PC-3 (cell line): ENCODE data around the gene LFNG. TPM values are rescaled to one million over a fixed set of nuclear protein-coding genes. Genes with fewer than 3 reads are reported as not detected.

Experiments used
- ATAC-seq: fragments of 200-7000 bp; cut with Tn5 transposase; 2 replicates; pipeline ENCODE4 v1.9.1; 2020; ENCODE audit warnings: mild to moderate bottlenecking, moderate library complexity
- BruUV-seq: library from RNA; stranded (reverse); fragments of 400-500 nt; replicated peaks from 2 replicates; lab custom pipeline; 2021; lab: Mats Ljungman, UMichigan
- CTCF ChIA-PET: fragments of 300-600 bp; sonication (Branson Sonifier 250); formaldehyde crosslinking; loops from one replicate; lab custom pipeline; 2022; ENCODE audit warnings: antibody characterized with exemption; lab: Charles Lee
- POLR2A ChIA-PET: fragments of 300-600 bp; sonication (Branson Sonifier 250); formaldehyde crosslinking; loops from one replicate; lab custom pipeline; 2022; ENCODE audit warnings: antibody characterized with exemption; ENCODE audit not compliant: unreplicated experiment; lab: Charles Lee
- DNase-seq: peaks from one replicate; pipeline ENCODE4 v3.0.0-alpha.2; 2015
- H2AFZ ChIP-seq: fragments of 300-600 bp; sonication (generic); 2 replicates; pipeline ENCODE4 v1.6.0; 2016; ENCODE audit warnings: antibody characterized with exemption, low read length
- H3F3A ChIP-seq: fragments of 300-600 bp; sonication (generic); one replicate; pipeline ENCODE4 v1.6.0; 2017; ENCODE audit warnings: antibody characterized with exemption, low read length, control low read depth, mild to moderate bottlenecking; ENCODE audit not compliant: unreplicated experiment
- H3K27ac ChIP-seq: fragments of 300-600 bp; sonication (generic); 2 replicates; pipeline ENCODE4 v1.5.1; 2016; ENCODE audit warnings: mild to moderate bottlenecking, low read length
- H3K27me3 ChIP-seq: fragments of 300-600 bp; sonication (generic); 2 replicates; pipeline ENCODE4 v1.6.1; 2016; ENCODE audit warnings: low read length, mixed read lengths
- H3K36me3 ChIP-seq: fragments of 300-600 bp; sonication (generic); 2 replicates; pipeline ENCODE4 v1.6.1; 2016; ENCODE audit warnings: low read depth, mixed run types, low read length, mixed read lengths
- H3K4me1 ChIP-seq: fragments of 300-600 bp; sonication (generic); 2 replicates; pipeline ENCODE4 v1.5.1; 2016; ENCODE audit warnings: low read length; ENCODE audit not compliant: insufficient read depth
- H3K4me2 ChIP-seq: fragments of 300-600 bp; sonication (generic); 2 replicates; pipeline ENCODE4 v1.6.0; 2016; ENCODE audit warnings: low read length
- H3K4me3 ChIP-seq: fragments of 300-600 bp; sonication (generic); 2 replicates; pipeline ENCODE4 v1.5.1; 2016; ENCODE audit warnings: mild to moderate bottlenecking, low read length, mixed read lengths
- H3K79me2 ChIP-seq: fragments of 300-600 bp; sonication (generic); 2 replicates; pipeline ENCODE4 v1.6.1; 2017; ENCODE audit warnings: low read length, mixed read lengths
- H3K9ac ChIP-seq: fragments of 300-600 bp; sonication (generic); 2 replicates; pipeline ENCODE4 v1.6.0; 2016; ENCODE audit warnings: mild to moderate bottlenecking, low read length
- H3K9me2 ChIP-seq: fragments of 300-600 bp; sonication (generic); replicated peaks from 2 replicates; pipeline ENCODE4 v1.6.1; 2016; ENCODE audit warnings: mixed run types, low read length, mixed read lengths
- H3K9me3 ChIP-seq: fragments of 300-600 bp; sonication (generic); 2 replicates; pipeline ENCODE4 v1.6.1; 2016; ENCODE audit warnings: low read length, mixed read lengths
- H4K20me1 ChIP-seq: fragments of 300-600 bp; sonication (generic); 2 replicates; pipeline ENCODE4 v1.6.1; 2016; ENCODE audit warnings: low read length, mixed read lengths
- EZH2 ChIP-seq: fragments of 300-600 bp; sonication (generic); IDR thresholded peaks from one replicate; pipeline ENCODE4 v1.6.1; 2017; ENCODE audit warnings: antibody characterized with exemption, mild to moderate bottlenecking, low read length; ENCODE audit not compliant: unreplicated experiment
- EZH2phosphoT487 ChIP-seq: fragments of 300-600 bp; sonication (generic); IDR thresholded peaks from 2 replicates; pipeline ENCODE4 v1.6.1; 2018; ENCODE audit warnings: mild to moderate bottlenecking, antibody characterized with exemption, low read length, borderline replicate concordance
- intact Hi-C: fragments of 100-400 bp; cut with micrococcal nuclease; formaldehyde crosslinking; loops from 2 replicates; pipeline ENCODE4 v1.9.0; 2023
- total RNA-seq: library from RNA; depleted of rRNA; stranded (reverse); fragments of >200 nt; gene quantifications from 2 replicates; pipeline ENCODE4 v1.2.3, GENCODE V29; 2014
- TF ChIP-seq, protein P1 (sequence below): fragments of 300-600 bp; sonication (generic); conservative IDR thresholded peaks from 2 replicates; pipeline ENCODE4 v1.5.1; 2017; ENCODE audit warnings: antibody characterized with exemption, low read depth, mild to moderate bottlenecking, low read length

The LFNG gene
- total RNA-seq, 1 experiment from 2014 or later, result 7.7 TPM

DNA sequence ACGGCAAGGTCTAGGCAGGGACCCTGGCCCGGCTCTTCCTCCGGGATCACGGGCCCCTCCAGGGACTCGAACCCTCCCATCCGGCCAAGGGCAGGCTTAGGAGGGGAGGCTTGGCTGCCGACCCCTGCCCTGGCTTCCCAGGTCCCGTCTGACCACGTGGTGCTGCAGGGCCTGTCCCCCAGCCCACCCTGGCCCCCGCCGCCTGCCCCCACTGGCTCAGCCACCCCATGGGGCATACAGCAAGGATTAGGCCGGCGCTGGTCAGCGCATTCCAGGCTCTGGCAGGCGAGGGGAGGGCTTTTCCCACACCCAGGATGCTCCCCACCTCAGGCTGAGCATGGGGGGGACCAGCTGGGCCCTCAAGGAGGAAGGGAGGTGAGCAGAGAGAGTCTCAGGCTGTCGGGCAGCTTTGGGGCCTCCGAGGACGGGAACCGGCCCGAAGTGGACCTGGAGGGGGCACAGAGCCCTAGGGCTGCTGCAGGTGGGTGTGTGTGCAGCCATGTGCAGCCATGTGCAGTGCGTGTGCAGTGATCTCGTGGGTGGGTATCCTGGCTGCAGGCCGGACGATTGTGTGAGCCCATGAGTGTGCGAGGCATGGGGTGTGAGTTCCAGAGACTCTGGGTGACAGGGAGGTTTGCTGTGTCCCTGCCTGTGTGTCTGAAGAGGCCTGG, 42.7 kb upstream of the LFNG start:
- H3K9me3 ChIP-seq, result no peaks in the 10 kb centered on the region
- intact Hi-C loops, result loop anchor here (2.0 to 5.0 kb wide), 3 partner anchors 40 to 205 kb away; partner anchors contain the start of genes BRAT1 and LFNG
- no peaks in the 10 kb centered on the region for H3F3A ChIP-seq
- BruUV-seq, result no TSS peak
- peaks cover 12% of the 10 kb centered on the region; the same call in 1 of the 2 replicates for H3K4me1 ChIP-seq
- H3K9ac ChIP-seq, result no peak overlapping the region
- H4K20me1 ChIP-seq, result no peaks in the 10 kb centered on the region
- TF ChIP-seq, protein P1, sequence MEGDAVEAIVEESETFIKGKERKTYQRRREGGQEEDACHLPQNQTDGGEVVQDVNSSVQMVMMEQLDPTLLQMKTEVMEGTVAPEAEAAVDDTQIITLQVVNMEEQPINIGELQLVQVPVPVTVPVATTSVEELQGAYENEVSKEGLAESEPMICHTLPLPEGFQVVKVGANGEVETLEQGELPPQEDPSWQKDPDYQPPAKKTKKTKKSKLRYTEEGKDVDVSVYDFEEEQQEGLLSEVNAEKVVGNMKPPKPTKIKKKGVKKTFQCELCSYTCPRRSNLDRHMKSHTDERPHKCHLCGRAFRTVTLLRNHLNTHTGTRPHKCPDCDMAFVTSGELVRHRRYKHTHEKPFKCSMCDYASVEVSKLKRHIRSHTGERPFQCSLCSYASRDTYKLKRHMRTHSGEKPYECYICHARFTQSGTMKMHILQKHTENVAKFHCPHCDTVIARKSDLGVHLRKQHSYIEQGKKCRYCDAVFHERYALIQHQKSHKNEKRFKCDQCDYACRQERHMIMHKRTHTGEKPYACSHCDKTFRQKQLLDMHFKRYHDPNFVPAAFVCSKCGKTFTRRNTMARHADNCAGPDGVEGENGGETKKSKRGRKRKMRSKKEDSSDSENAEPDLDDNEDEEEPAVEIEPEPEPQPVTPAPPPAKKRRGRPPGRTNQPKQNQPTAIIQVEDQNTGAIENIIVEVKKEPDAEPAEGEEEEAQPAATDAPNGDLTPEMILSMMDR, result no peak
- no peak for TF ChIP-seq EZH2
- TF ChIP-seq EZH2phosphoT487, result no peak
- H3K9me2 ChIP-seq, result no peaks in the 10 kb centered on the region
- DNase-seq (no peak), ATAC-seq (no peak)
- H2AFZ ChIP-seq, result no peak overlapping the region
- H3K27me3 ChIP-seq, result no peaks in the 10 kb centered on the region
- H3K79me2 ChIP-seq, result no peaks in the 10 kb centered on the region
- no peaks in the 10 kb centered on the region for H3K36me3 ChIP-seq
- no peak overlapping the region for H3K4me3 ChIP-seq
- H3K27ac ChIP-seq, result no peak overlapping the region
- ChIA-PET CTCF (no interaction called here), POLR2A (no interaction called here)
- no peak overlapping the region for H3K4me2 ChIP-seq

DNA sequence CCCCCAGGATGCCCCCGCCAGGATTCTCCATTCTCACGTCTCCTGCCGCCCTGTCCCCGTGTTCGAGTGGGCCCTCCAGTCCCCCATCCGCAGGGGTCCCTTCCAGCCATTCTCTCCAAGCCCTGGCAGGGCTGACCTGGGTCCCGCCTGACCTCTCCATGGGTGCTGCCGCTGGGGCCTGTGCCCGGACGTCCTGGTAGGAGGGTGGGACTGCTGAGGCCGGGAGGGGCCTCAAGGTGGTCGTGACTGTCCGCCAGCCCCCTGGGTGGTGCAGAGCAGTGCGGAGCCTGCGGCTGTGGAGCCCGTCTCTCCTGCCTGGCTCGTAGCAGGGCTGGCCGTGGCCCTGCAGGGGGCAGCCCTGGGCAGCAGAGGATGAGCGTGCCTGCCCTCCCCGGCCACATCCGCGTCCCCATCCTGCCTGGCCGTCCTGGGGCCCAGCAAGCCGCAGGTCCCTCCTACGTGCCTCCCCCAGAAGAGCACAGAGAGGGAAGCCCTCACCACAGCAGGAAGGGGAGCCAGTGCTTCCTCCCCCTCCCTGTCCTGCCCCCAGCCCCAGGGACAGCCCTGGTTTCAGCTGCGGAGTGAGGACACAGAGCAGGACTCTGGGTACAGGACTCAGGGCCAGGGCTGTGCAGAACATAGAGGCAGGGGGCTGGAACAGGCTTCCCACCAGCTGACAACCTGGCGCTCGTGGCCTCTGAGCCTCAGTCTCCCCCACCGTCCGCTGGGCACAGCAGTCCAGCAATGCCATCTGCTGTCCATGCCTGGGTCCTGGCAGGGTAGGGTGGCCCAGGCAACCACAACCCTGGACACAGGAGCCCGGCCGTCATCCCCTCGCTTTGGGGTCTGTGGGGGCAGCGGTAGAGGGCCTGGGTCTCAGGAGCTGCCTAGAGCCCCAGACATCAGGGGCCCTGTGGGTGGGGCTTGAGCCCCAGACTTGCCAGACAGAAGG, 41.9 kb upstream of the LFNG start:
- H3K9me2 ChIP-seq, result no peaks in the 10 kb centered on the region
- ChIA-PET CTCF (no interaction called here), POLR2A (no interaction called here)
- no peaks in the 10 kb centered on the region for H3K27me3 ChIP-seq
- TF ChIP-seq, protein P1, result peak; percentile 81
- TF ChIP-seq EZH2, result no peak
- no peaks in the 10 kb centered on the region for H3K9me3 ChIP-seq
- DNase-seq (peak; percentile 68), ATAC-seq (peak; percentile 94)
- no peak overlapping the region for H3K27ac ChIP-seq
- intact Hi-C loops, result loop anchor here (2.0 to 5.0 kb wide), 3 partner anchors 40 to 205 kb away; partner anchors contain the start of genes BRAT1 and LFNG
- no peaks in the 10 kb centered on the region for H3K36me3 ChIP-seq
- H3K79me2 ChIP-seq, result no peaks in the 10 kb centered on the region
- peaks cover 12% of the 10 kb centered on the region; the same call in 1 of the 2 replicates for H3K4me1 ChIP-seq
- H3K4me2 ChIP-seq, result peak overlapping the region; percentile 64
- H4K20me1 ChIP-seq, result no peaks in the 10 kb centered on the region
- H3K4me3 ChIP-seq, result no peak overlapping the region
- H3K9ac ChIP-seq, result no peak overlapping the region
- H2AFZ ChIP-seq, result peak overlapping the region; percentile 78
- H3F3A ChIP-seq, result no peaks in the 10 kb centered on the region
- BruUV-seq, result no TSS peak
